Measurements from ENCODE around the gene MAP6. TPM values are rescaled to one million over a fixed set of nuclear protein-coding genes. Genes with fewer than 3 reads are reported as not detected.

The MAP6 gene
- total and polyA plus RNA-seq, 5 experiments from 2014 or later = not detected

GRCh38 chr11:75560644-75561043 lies 108.2 kb downstream of the MAP6 start:
- POLR2A ChIA-PET = interaction anchor here (1.5 kb wide), 1 partner anchor 161 kb away, joined by 5 read pairs; no protein-coding TSS in a partner anchor
- Mint-ChIP-seq H3K27ac (peak overlapping the region in 5 of 10 donors; percentile 40 to 96 (median 83)), H3K4me1 (peaks cover 17 to 44% (median 43%) of the 10 kb centered on the region in 4 donors), H3K4me3 (peak overlapping the region; percentile 62 to 99 (median 98)), H3K9me3 (no peaks in the 10 kb centered on the region), H3K27me3 (no peaks in the 10 kb centered on the region), H3K36me3 (no peaks in the 10 kb centered on the region)
- DNase-seq = no peak
- no peak for ATAC-seq

- no peaks in the 10 kb centered on the region for H3K36me3 Mint-ChIP-seq
- H3K9me3 Mint-ChIP-seq = no peaks in the 10 kb centered on the region
- no peaks in the 10 kb centered on the region for H3K27me3 Mint-ChIP-seq
- peak overlapping the region in 3 of 10 donors; percentile 7 to 19 (median 8) for H3K4me3 Mint-ChIP-seq
- POLR2A ChIA-PET = interaction anchor here (0.6 kb wide), 1 partner anchor 478 kb away, joined by 3 read pairs; no protein-coding TSS in a partner anchor
- H3K27ac Mint-ChIP-seq = no peak overlapping the region
- no peak for DNase-seq
- peaks cover 14 to 30% (median 28%) of the 10 kb centered on the region in 4 donors for H3K4me1 Mint-ChIP-seq
- no peak for ATAC-seq
Measured at GRCh38 chr11:75558939-75559843, 109.6 kb downstream of the MAP6 start.

GRCh38 chr11:75557666-75558494 lies 111.0 kb downstream of the MAP6 start:
- no peak overlapping the region for H3K4me3 Mint-ChIP-seq
- H3K9me3 Mint-ChIP-seq = no peaks in the 10 kb centered on the region
- POLR2A ChIA-PET = no interaction called here
- no peak for DNase-seq
- H3K27me3 Mint-ChIP-seq = no peaks in the 10 kb centered on the region
- H3K36me3 Mint-ChIP-seq = no peaks in the 10 kb centered on the region
- peaks cover 8 to 17% (median 16%) of the 10 kb centered on the region in 4 donors for H3K4me1 Mint-ChIP-seq
- peak overlapping the region in 1 of 10 donors; percentile 49 for H3K27ac Mint-ChIP-seq
- ATAC-seq = no peak

- no peak for DNase-seq
- no peak overlapping the region for H3K4me3 Mint-ChIP-seq
Measured at GRCh38 chr11:75556275-75556674, 112.6 kb downstream of the MAP6 start.

GRCh38 chr11:75555079-75555811 lies 113.6 kb downstream of the MAP6 start:
- Mint-ChIP-seq H3K4me1 (peaks cover 0 to 4% (median 1%) of the 10 kb centered on the region in 4 donors), H3K27me3 (no peaks in the 10 kb centered on the region), H3K4me3 (no peak overlapping the region), H3K9me3 (no peaks in the 10 kb centered on the region), H3K27ac (peak overlapping the region in 1 of 10 donors; percentile 12), H3K36me3 (no peaks in the 10 kb centered on the region)
- POLR2A ChIA-PET = no interaction called here
- no peak for ATAC-seq
- no peak for DNase-seq

More at GRCh38 chr11:75556275-75556674, 112.6 kb downstream of the MAP6 start:
- Mint-ChIP-seq H3K36me3 (no peaks in the 10 kb centered on the region), H3K27ac (no peak overlapping the region), H3K27me3 (no peaks in the 10 kb centered on the region), H3K4me1 (peaks cover 0 to 4% (median 2%) of the 10 kb centered on the region in 4 donors), H3K9me3 (no peaks in the 10 kb centered on the region)
- no peak for ATAC-seq
- POLR2A ChIA-PET = no interaction called here

GRCh38 chr11:75554258-75555022 lies 114.4 kb downstream of the MAP6 start:
- peak overlapping the region in 1 of 10 donors; percentile 12 for H3K27ac Mint-ChIP-seq
- POLR2A ChIA-PET = no interaction called here
- H3K4me3 Mint-ChIP-seq = no peak overlapping the region
- H3K4me1 Mint-ChIP-seq = peaks cover 0 to 11% (median 2%) of the 10 kb centered on the region in 4 donors
- no peaks in the 10 kb centered on the region for H3K9me3 Mint-ChIP-seq
- H3K27me3 Mint-ChIP-seq = no peaks in the 10 kb centered on the region
- ATAC-seq = no peak
- DNase-seq = no peak
- no peaks in the 10 kb centered on the region for H3K36me3 Mint-ChIP-seq

- DNase-seq (no peak), ATAC-seq (no peak)
- POLR2A ChIA-PET = interaction anchor here (1.1 kb wide), 1 partner anchor 12 kb away, joined by 4 read pairs; no protein-coding TSS in a partner anchor
- H3K36me3 Mint-ChIP-seq = no peaks in the 10 kb centered on the region
- H3K4me1 Mint-ChIP-seq = peaks cover 0 to 15% (median 3%) of the 10 kb centered on the region in 4 donors
- H3K4me3 Mint-ChIP-seq = no peak overlapping the region
- H3K27ac Mint-ChIP-seq = no peak overlapping the region
- H3K27me3 Mint-ChIP-seq = no peaks in the 10 kb centered on the region
- H3K9me3 Mint-ChIP-seq = no peaks in the 10 kb centered on the region
Measured at GRCh38 chr11:75553889-75554257, 115.0 kb downstream of the MAP6 start.

GRCh38 chr11:75553182-75553581 lies 115.7 kb downstream of the MAP6 start:
- Mint-ChIP-seq H3K36me3 (no peaks in the 10 kb centered on the region), H3K27me3 (no peaks in the 10 kb centered on the region), H3K9me3 (no peaks in the 10 kb centered on the region), H3K4me3 (no peak overlapping the region), H3K4me1 (peaks cover 0 to 15% (median 3%) of the 10 kb centered on the region in 4 donors), H3K27ac (no peak overlapping the region)
- POLR2A ChIA-PET = interaction anchor here (1.1 kb wide), 1 partner anchor 13 kb away, joined by 4 read pairs; no protein-coding TSS in a partner anchor
- ATAC-seq = no peak
- DNase-seq = no peak

- peak in 1 of 2 donors; percentile 59 for ATAC-seq
- POLR2A ChIA-PET = no interaction called here
- Mint-ChIP-seq H3K27ac (peak overlapping the region in 2 of 10 donors; percentile 16 to 31), H3K4me3 (no peak overlapping the region), H3K9me3 (no peaks in the 10 kb centered on the region), H3K4me1 (peaks cover 0 to 15% (median 5%) of the 10 kb centered on the region in 4 donors), H3K36me3 (no peaks in the 10 kb centered on the region), H3K27me3 (peaks cover 0 to 3% (median 2%) of the 10 kb centered on the region in 5 donors)
- DNase-seq = no peak
Measured at GRCh38 chr11:75549370-75549958, 119.4 kb downstream of the MAP6 start.

- Mint-ChIP-seq H3K4me1 (peaks cover 0 to 15% (median 5%) of the 10 kb centered on the region in 4 donors), H3K36me3 (no peaks in the 10 kb centered on the region), H3K9me3 (no peaks in the 10 kb centered on the region), H3K27me3 (peaks cover 0 to 4% (median 2%) of the 10 kb centered on the region in 5 donors), H3K4me3 (no peak overlapping the region), H3K27ac (no peak overlapping the region)
- ATAC-seq (no peak), DNase-seq (no peak)
- POLR2A ChIA-PET = no interaction called here
Measured at GRCh38 chr11:75548595-75549272, 120.1 kb downstream of the MAP6 start.

GRCh38 chr11:75547617-75548058 lies 121.2 kb downstream of the MAP6 start:
- H3K4me1 Mint-ChIP-seq = peaks cover 0 to 15% (median 5%) of the 10 kb centered on the region in 4 donors
- no peaks in the 10 kb centered on the region for H3K9me3 Mint-ChIP-seq
- POLR2A ChIA-PET = no interaction called here
- H3K27ac Mint-ChIP-seq = peak overlapping the region in 1 of 10 donors; percentile 70
- peaks cover 0 to 7% (median 2%) of the 10 kb centered on the region in 5 donors for H3K27me3 Mint-ChIP-seq
- H3K36me3 Mint-ChIP-seq = no peaks in the 10 kb centered on the region
- DNase-seq = peak in 3 of 10 donors; percentile 30 to 34 (median 31)
- peak in 1 of 2 donors; percentile 74 for ATAC-seq
- H3K4me3 Mint-ChIP-seq = no peak overlapping the region
